ENCODE data around the gene ZNF70.

The ZNF70 gene

DNA sequence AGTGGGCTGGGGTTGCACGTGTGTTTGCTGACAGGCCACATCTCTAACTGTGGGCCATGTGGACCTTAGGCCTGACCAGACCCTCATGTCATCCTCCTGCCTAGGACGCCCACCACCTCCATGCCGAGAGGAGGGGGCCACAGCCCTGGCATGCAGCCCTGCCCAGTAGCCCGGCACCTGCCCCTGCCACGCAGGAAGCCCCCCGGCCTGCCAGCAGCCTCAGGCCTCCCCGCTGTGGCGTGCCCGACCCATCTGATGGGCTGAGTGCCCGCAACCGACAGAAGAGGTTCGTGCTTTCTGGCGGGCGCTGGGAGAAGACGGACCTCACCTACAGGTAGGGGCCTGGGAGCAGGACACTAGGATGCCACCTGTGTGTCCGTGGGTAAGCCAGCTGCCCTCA, 28.2 kb upstream of the ZNF70 start:
- no peak for DNase-seq (ENCODE audit: low read depth in 2 of 2)

DNA sequence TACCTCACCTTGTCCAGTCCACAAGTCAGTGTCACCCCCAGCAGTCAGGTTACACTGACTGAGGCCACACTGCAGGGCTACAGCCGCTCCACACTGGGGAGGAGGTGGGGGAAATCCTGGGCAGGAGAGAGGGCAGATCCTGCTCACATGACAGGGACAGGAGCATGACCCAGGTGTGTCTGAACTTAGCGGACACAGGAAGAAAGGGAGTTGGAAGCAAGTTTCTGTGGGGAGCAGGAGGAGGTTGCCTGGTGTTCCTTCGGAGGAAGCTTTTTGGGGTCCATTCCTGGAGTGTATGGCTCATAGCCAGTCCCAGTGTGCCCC, 27.6 kb upstream of the ZNF70 start:
- no peak for DNase-seq (ENCODE audit: low read depth in 2 of 2)

- no peak for DNase-seq (ENCODE audit: low read depth in 2 of 2)
These were observed 27.1 kb upstream of the ZNF70 start for GRCh38 chr22:23777776-23778576.

DNA sequence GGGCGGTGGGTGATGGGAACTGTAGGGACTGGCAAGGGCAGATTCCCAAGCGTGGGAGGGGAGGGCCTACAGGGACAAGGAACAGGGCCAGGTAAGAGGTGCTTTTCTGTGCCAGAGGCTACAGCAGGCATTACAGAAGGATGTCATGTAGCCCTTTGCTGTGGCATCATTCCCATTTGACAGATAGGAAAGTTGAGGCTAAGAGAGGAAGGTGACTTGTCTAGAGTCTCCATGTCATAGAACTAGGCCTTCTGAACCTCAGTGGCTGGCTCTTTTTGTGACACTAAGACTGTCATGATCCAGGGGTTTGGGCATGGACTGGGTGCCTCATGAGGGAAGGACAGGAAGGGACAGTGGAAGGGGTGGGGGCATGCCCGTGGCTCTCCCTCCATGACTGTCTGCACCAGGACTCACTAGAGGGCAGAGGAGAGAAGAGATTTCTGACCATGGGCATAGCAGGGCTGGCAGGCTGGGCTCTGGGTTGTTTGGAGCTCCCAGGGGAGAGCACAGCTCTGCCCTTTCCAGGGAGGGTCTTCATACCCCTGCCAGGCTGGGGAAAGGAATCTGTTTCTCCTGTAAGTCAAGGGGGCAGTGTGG, 25.0 kb upstream of the ZNF70 start:
- no peak for DNase-seq (ENCODE audit: low read depth in 2 of 2)

GRCh38 chr22:23774922-23775436, 24.1 kb upstream of the ZNF70 start:
- DNase-seq (ENCODE audit: low read depth in 2 of 2) = no peak

DNA sequence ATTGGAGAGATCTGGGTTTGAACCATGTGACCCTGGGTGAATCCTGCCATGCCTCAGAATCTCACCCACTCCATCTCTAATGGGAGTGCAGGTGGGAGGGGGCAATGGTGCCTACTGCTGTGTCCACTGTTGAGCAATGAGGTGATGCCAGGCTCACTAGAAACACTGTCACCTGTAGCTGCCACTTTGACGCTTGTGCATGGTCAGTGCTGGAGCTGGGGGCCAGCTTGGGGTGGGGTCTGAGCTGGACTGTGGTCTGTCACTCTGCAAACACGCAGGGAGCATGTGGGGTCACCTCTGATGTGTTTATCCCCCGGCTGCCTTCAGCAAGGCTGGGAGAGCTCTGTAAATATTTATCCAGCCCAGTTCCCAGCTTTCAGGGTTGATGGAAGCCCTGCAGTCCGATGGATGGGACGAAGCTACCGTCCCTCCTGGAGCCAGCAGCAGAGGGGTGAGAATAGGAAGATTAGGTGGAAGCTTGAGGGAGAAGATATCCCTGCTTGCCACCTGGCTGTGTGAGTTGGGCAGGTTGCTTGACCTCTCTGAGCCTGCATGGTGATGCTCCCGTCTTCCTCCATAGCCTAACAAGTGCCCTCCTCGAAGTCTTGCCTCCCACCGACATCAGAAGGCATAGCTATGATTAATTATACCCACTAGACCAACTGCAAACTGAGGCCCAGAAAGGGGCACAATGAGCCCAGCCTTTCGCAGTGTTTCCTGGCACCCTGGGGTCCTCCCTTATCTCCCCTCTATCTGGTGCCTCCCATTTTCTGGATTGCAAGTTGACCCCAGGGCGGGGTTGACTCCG, 23.4 kb upstream of the ZNF70 start:
- no peak for DNase-seq (ENCODE audit: low read depth in 2 of 2)

DNA sequence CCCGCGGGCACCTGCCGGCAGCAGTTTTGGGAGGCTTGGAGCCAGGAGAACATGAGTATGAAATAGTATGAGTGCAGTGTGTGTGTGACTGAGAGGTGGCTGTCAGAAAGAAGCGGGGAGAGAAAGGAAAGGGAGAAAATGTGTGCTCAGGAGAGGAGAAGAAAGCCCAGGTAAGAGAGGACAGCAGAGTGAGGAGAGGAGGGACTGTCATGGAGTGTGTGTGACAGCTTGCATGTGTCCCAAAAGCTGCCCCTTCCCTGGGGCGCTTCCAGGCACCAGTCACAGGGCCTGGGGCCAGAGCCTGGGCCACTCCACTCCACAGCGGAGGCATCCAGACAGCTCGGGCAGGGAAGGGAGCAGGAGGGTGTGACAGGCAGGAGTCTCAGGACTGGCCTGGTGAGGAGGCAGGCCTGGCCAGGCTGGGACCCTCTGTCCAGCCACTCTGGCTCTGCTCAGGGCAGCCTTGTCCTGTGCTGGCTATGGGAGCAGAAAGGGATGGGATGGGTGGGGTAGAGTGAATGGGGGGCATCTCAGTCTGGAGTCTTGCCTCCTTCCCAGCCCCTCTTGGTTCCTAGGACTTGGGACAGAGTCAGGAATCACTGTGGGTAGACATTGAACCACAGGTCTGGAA, 22.7 kb upstream of the ZNF70 start:
- DNase-seq (ENCODE audit: low read depth in 2 of 2) = no peak

- no peak for DNase-seq (ENCODE audit: low read depth in 2 of 2)
These were observed 21.9 kb upstream of the ZNF70 start, which contains the start of gene MMP11 for GRCh38 chr22:23772649-23773473. MMP11 (plus strand) TSS chr22:23772849; CDS start chr22:23772871, 22 bp downstream.

GRCh38 chr22:23772315-23772648, 21.4 kb upstream of the ZNF70 start:
- DNase-seq (ENCODE audit: low read depth in 2 of 2) = no peak

DNA sequence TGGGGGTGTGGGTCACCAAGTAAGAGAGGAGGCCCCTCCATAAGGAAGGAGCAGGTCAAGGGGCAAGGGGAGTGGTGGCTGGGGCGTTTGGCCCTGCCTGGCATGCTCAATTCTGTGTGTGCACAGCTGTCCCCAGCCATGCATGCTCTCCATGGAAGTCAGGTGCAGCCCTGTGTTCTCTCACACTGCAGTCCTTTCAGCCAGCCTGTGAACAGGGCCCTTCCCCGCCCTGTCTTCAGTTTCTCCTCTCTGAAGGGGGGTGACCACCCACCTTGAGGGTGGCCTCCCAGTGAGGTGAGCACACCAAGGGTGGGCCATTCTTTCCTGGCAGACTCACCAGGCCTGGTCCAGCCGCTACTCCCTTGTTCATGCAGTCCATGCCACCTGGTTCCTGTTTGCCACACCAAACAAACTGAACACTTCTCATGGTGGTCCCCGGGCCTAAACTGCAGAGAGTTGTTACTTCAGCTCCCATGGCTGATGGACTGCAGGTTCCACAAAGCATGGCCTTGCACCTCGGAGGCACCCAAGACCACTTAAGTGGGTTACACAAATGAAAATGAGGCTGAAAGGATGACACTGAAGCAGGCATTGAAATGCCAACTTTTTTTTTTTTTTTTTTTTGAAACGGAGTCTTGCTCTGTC, 18.5 kb upstream of the ZNF70 start:
- no peak for DNase-seq (ENCODE audit: low read depth in 2 of 2)

DNA sequence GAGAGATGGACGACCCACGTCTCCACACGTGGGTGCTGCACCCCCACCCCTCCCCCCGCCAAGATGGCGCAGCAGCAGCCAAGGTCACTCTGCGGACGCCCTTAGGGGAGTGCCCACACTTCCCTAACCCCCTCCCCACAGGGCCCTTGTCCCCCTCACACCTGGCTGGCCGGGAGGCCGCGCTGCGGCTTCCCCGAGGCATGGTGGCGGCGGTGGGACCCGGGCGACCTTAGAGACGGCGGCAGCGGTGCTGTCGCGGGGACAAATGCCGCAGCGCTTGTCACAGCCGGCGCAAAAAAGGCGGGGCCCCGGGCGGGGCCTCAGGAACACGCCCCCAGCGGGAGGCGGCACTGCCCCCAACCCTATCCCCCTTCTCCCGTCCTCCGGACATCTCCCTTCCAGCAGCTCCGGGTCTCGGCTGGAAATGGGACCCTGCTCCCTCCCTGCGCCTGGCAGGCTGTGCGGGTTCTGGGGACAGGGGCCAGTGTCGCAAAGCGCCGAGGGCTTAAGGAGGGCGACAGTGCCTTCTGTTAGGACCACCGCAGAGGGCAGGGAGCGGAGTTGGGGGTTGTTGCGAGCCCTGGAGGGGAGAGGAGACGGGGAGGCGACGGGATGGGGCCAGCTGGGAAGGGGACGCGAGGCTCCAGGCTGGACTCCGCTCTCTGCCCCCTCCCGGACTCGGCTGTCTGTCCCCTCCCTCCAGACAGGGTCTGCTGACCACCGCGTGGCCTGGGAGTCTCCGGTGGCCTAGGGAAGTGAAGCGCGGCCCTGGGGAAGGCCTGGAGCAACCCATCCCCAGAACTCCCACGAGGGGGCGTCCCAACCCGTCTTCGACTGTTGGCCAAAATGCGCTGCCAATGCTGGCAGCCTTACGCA, 17.0 kb upstream of the ZNF70 start, which contains the start of gene CHCHD10:
TSS of gene CHCHD10 (minus strand) at position 300 of the 876 bp plus-strand sequence. CDS start at position 202, 98 bp downstream.
- no peak for DNase-seq (ENCODE audit: low read depth in 2 of 2)

DNA sequence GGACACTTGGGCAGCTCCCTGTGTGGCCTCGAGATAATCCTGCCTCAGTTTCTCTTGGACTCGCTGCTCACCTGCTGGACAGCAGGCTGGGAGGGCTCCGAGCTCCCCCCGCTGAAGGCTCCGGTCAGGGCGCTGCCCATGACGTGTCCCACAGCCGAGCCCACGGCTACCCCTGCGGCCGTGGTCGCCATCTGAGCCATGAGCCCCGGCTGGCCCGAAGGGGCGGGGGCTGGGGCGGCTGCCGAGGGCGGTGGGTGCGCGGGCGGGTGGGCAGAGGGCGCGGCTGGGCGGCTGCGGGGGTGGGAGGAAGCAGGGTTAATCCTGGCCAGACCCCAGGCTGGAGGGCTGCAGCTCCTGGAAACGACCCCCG, 16.4 kb upstream of the ZNF70 start:
- DNase-seq (ENCODE audit: low read depth in 2 of 2) = no peak

DNA sequence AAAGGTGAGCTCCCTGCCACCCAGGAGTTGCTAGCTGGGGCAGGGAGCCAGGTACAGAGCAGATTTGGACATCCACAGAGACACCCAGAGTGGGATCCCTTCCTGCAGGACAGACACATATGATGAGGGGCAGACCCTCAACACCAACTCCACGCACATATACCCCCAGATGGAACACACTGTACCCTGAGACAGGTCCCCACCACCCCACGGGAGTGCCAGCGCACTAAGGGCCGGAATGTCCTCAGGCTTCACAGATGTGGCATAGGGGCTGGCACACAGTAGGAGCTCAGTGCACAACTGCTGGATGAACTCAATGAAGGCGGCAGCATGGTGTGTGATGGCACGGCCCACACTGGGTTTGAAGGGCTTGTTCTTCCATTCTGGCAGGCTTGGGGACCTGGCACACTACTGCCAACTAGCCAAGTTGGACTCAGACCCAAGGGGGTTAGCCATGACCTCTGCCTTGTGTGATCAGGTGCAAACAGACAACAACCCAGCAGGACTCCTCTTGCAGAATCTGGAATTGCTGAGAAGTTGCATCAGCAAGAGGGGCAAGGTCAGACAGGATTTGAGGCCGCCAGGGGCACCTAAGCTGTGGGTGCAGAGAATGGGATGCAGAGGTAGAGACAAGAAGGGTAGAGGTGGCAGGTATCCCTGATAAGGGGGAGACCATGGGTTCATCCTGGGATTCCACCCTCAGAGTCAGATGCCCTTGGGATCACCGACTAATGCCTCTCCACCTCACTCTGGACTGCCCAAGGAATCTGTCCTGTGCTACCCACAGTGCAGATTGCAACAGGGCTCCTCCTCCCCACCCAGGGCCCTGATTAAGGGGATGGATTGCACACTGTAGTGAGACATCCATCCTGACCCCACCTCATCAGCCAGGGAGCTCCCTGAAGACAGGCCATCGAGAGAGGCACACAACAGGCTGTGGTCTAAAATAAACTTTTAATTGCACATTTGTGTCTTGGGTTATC, 14.3 kb upstream of the ZNF70 start:
- DNase-seq (ENCODE audit: low read depth in 2 of 2) = no peak

DNA sequence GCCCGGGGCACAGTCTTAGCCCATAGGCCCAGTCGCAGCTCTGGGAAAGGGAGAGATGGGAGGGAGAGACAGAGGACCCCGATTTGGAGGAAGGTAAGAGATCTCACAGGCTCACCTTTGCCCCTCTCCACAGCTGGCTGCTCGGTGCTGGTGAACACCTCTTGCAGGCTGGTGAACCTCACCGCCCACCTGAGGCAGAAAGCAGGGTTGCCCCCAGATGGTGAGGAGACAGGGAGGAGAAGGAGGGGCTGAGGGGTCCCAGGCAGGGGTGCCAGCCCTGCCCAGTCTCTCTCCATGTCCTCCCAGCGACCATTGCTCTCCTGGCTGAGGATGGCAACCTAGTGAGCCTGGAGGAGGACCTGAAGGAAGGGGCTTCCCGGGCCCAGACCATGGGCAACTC, 13.0 kb upstream of the ZNF70 start:
- DNase-seq (ENCODE audit: low read depth in 2 of 2) = no peak

DNA sequence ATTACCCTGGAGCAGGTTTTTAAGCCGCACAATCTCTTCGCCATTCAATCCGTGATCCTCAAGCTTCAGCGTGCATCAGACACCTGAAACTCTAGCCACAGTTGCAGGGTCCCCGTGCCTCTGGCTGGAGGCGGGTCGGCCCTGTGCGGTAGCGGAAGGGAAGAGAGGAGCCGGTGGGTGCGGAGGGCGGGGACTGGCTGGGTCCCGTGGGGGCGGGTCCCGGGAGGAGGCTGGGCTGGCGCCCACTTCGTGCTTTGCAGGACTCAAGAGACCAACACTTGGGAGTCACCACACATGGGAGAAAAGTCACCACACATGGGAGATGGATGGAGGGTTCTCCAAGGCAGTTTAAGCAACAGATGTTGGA, 12.7 kb upstream of the ZNF70 start:
- DNase-seq (ENCODE audit: low read depth in 2 of 2) = no peak

- DNase-seq (ENCODE audit: low read depth in 2 of 2) = no peak
These were observed 12.1 kb upstream of the ZNF70 start, which contains the start of gene C22orf15 for GRCh38 chr22:23762842-23763578. C22orf15 (plus strand) TSS chr22:23762990; CDS start chr22:23763307, 317 bp downstream.

DNA sequence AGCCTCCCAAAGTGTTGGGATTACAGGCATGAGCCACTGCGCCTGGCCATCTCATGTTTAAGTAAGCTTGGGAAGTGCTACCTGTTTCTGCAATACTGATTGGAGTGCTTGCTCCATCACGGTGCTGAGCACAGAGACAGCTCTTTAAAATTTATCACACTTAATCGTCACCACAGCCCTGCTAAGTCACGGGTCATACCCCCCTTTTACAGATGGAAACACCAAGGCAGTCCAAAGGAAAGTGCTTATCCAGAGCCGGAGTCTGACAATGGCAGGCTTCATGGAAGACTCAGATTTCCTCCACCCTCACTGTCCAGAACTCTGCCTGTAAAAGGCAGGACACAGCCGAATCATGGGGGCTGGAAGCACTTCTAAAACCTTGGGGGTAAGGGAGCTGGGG, 9.1 kb upstream of the ZNF70 start:
- DNase-seq (ENCODE audit: low read depth in 2 of 2) = no peak

DNA sequence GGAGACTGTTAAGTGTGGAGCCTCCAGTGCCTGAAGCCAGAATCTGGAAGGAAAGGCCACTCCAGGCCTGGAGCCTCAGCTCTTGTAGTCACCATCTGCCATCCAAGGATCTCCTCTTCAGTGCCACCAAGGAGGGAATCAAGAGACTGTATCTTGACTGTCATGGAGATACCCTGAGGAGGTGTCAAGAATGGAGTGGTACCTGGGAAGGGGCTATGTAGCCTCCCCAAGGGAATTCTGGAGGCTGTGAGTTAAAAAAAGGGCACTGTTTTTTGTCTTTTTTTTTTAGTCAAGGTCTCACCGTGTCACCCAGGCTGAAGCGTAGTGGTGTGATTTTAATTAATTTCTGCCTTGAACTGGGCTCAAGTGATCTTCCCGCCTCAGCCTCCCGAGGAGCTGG, 8.7 kb upstream of the ZNF70 start:
- DNase-seq (ENCODE audit: low read depth in 2 of 2) = no peak
